Measurements from ENCODE around the gene XPO1. TPM values are rescaled to one million over a fixed set of nuclear protein-coding genes. Genes with fewer than 3 reads are reported as not detected.
"Not testable (repeated sequence)": the region's sequence is repeated elsewhere in the genome, so short reads cannot be mapped to it uniquely, and the experiment has no call there.

Gene XPO1
- total and polyA plus RNA-seq, 10 donors = 56.8 to 164 (median 101) TPM

DNA sequence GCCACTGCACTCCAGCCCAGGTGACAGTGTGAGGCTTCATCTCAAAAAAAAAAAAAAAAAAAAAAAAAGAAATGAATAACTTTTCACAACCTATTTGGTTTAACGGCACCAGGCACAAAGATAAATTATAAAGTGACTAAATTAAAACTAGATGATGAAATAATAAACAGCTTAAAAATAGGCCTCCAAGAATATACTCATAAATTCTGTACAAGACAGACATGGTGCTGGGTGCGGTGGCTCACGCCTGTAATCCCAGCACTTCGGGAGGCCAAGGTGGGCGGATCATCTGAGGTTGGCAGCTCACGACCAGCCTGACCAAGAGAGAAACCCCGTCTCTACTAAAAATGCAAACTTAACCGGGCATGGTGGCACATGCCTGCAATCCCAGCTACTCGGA lies 87.0 kb downstream of the XPO1 start:
- WGBS, 5 donors = 89 to 96% (median 94%) methylated on average over 9 of the region's 9 CpGs
- Histone ChIP-seq H3K27ac (no peak overlapping the region), H3K36me3 (peaks cover 0 to 4% (median 0%) of the 10 kb centered on the region in 6 donors), H3K4me1 (peaks cover 7 to 78% (median 48%) of the 10 kb centered on the region in 6 donors), H3K4me3 (no peak overlapping the region), H3K27me3 (replicated peaks in 1 of 7) (no peaks in the 10 kb centered on the region), H3K9me3 (no peaks in the 10 kb centered on the region)
- TF ChIP-seq, protein P1, sequence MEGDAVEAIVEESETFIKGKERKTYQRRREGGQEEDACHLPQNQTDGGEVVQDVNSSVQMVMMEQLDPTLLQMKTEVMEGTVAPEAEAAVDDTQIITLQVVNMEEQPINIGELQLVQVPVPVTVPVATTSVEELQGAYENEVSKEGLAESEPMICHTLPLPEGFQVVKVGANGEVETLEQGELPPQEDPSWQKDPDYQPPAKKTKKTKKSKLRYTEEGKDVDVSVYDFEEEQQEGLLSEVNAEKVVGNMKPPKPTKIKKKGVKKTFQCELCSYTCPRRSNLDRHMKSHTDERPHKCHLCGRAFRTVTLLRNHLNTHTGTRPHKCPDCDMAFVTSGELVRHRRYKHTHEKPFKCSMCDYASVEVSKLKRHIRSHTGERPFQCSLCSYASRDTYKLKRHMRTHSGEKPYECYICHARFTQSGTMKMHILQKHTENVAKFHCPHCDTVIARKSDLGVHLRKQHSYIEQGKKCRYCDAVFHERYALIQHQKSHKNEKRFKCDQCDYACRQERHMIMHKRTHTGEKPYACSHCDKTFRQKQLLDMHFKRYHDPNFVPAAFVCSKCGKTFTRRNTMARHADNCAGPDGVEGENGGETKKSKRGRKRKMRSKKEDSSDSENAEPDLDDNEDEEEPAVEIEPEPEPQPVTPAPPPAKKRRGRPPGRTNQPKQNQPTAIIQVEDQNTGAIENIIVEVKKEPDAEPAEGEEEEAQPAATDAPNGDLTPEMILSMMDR (IDR thresholded peaks at IDR 0.05 in 8 of 11, conservative IDR thresholded peaks at IDR 0.05 in 3 of 11) = no peak
- TF ChIP-seq POLR2A (IDR thresholded peaks at IDR 0.05) (no peak), POLR2AphosphoS5 (IDR thresholded peaks at IDR 0.05) (no peak)
- intact Hi-C loops (cut with DNase I; ENCODE audit: low total_unique reads) = no loop called here
- no peak for DNase-seq

DNA sequence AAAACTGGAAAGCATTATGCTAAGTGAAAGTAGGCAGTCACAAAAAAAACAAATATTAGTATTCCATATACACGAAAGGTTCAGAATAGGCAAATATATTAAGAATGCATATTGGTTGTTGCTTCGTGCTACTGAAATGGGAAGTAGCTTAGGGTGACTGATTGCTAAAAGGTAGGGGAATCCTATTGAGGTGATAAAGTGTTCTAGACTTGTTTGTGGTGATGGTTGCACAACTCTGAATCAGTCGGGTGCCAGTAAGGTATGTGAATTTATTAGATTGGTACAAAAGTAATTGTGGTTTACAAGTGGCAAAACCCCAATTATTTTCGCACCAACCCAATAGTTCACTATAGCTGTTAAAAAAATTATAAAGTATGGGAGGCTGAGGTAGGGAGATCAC lies 88.0 kb downstream of the XPO1 start:
- no peaks in the 10 kb centered on the region for H3K27me3 ChIP-seq (replicated peaks in 1 of 7)
- WGBS, 5 donors = 41 to 64% (median 58%) methylated on average over 4 of the region's 4 CpGs

GRCh38 chr2:61448229-61448628 lies 89.9 kb downstream of the XPO1 start:
- no peak overlapping the region for H3K27ac ChIP-seq
- H3K9me3 ChIP-seq = no peaks in the 10 kb centered on the region
- peaks cover 0 to 4% (median 0%) of the 10 kb centered on the region in 6 donors for H3K36me3 ChIP-seq
- H3K4me1 ChIP-seq = peaks cover 1 to 76% (median 51%) of the 10 kb centered on the region in 6 donors
- no peak for DNase-seq
- H3K27me3 ChIP-seq (replicated peaks in 1 of 7) = no peaks in the 10 kb centered on the region
- no peak for TF ChIP-seq POLR2AphosphoS5 (IDR thresholded peaks at IDR 0.05)
- TF ChIP-seq, protein P1 (IDR thresholded peaks at IDR 0.05 in 8 of 11, conservative IDR thresholded peaks at IDR 0.05 in 3 of 11) = no peak
- TF ChIP-seq POLR2A (IDR thresholded peaks at IDR 0.05) = no peak
- no peak overlapping the region for H3K4me3 ChIP-seq
- WGBS, 5 donors = 69 to 83% (median 76%) methylated on average over 2 of the region's 2 CpGs
- intact Hi-C loops (cut with DNase I; ENCODE audit: low total_unique reads) = no loop called here

More for the DNA sequence above, 88.0 kb downstream of the XPO1 start:
- no peak for DNase-seq
- peaks cover 0 to 4% (median 0%) of the 10 kb centered on the region in 6 donors for H3K36me3 ChIP-seq
- TF ChIP-seq, protein P1 (IDR thresholded peaks at IDR 0.05 in 8 of 11, conservative IDR thresholded peaks at IDR 0.05 in 3 of 11) = no peak
- no peak for TF ChIP-seq POLR2A (IDR thresholded peaks at IDR 0.05)
- TF ChIP-seq POLR2AphosphoS5 (IDR thresholded peaks at IDR 0.05) = no peak
- H3K4me3 ChIP-seq = no peak overlapping the region
- intact Hi-C loops (cut with DNase I; ENCODE audit: low total_unique reads) = no loop called here
- H3K9me3 ChIP-seq = no peaks in the 10 kb centered on the region
- no peak overlapping the region for H3K27ac ChIP-seq
- peaks cover 0 to 78% (median 44%) of the 10 kb centered on the region in 6 donors for H3K4me1 ChIP-seq

- H3K4me3 ChIP-seq; H3K27me3 ChIP-seq (replicated peaks in 1 of 7); H3K9me3 ChIP-seq; H3K36me3 ChIP-seq; DNase-seq; intact Hi-C loops (cut with DNase I; ENCODE audit: low total_unique reads); H3K27ac ChIP-seq: not testable (repeated sequence)
- WGBS, 5 donors = 67 to 82% (median 80%) methylated on average over 7 of the region's 7 CpGs
- H3K4me1 ChIP-seq = peaks cover 11 to 84% (median 62%) of the 10 kb centered on the region in 6 donors
These were observed 91.2 kb downstream of the XPO1 start for GRCh38 chr2:61446971-61447370.
